Neural progenitor cell (in vitro differentiated cells): Measurements from ENCODE around the gene MIEF2.

ENCODE experiments used
- EZH2 ChIP-seq: fragments of 200-600 bp; sonication (generic); IDR thresholded peaks from 2 replicates; pipeline ENCODE4 v1.6.1; 2017; ENCODE audit warnings: antibody characterized with exemption, mild to moderate bottlenecking, moderate library complexity
- EZH2phosphoT487 ChIP-seq: fragments of 200-600 bp; sonication (generic); IDR thresholded peaks from 2 replicates; pipeline ENCODE4 v1.6.1; 2017; ENCODE audit warnings: antibody characterized with exemption
- TF ChIP-seq, protein P1 (sequence below): fragments of 200-600 bp; sonication (generic); IDR thresholded peaks from 2 replicates; pipeline ENCODE4 v1.5.1; 2017; ENCODE audit warnings: antibody characterized with exemption, mild to moderate bottlenecking

- TF ChIP-seq, protein P1, sequence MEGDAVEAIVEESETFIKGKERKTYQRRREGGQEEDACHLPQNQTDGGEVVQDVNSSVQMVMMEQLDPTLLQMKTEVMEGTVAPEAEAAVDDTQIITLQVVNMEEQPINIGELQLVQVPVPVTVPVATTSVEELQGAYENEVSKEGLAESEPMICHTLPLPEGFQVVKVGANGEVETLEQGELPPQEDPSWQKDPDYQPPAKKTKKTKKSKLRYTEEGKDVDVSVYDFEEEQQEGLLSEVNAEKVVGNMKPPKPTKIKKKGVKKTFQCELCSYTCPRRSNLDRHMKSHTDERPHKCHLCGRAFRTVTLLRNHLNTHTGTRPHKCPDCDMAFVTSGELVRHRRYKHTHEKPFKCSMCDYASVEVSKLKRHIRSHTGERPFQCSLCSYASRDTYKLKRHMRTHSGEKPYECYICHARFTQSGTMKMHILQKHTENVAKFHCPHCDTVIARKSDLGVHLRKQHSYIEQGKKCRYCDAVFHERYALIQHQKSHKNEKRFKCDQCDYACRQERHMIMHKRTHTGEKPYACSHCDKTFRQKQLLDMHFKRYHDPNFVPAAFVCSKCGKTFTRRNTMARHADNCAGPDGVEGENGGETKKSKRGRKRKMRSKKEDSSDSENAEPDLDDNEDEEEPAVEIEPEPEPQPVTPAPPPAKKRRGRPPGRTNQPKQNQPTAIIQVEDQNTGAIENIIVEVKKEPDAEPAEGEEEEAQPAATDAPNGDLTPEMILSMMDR, result no peak
- TF ChIP-seq EZH2phosphoT487 (no peak), EZH2 (no peak)
These were observed 48.7 kb downstream of the MIEF2 start for GRCh38 chr17:18309202-18309601.
